Gastroesophageal sphincter (tissue), 3 donors: ENCODE data around the gene FAM89B.

ENCODE experiments used
- CTCF ChIP-seq, 4 experiments: fragments of 200-600 bp in 2 of 4; fragments of 450-650 bp in 2 of 4; sonication (generic) in 1 of 4; IDR thresholded peaks; one replicate each; pipeline ENCODE4 v1.5.1; 2017 to 2019; ENCODE audit warnings: antibody characterized with exemption in 4 of 4, mild to moderate bottlenecking in 2 of 4, moderate library complexity in 2 of 4
- POLR2A ChIP-seq, 2 donors: fragments of 450-650 bp; IDR thresholded peaks; one replicate each; pipeline ENCODE4 v1.6.1; 2017; ENCODE audit warnings: antibody characterized with exemption in 2 of 2, mild to moderate bottlenecking in 2 of 2, moderate library complexity in 1 of 2

GRCh38 chr11:65584723-65585171 lies 12.4 kb downstream of the FAM89B start:
- TF ChIP-seq CTCF (IDR thresholded peaks at IDR 0.05) = no peak
- no peak for TF ChIP-seq POLR2A (IDR thresholded peaks at IDR 0.05)
